A549 (cell line): Measurements from ENCODE around the gene DNAJA3. TPM values are rescaled to one million over a fixed set of nuclear protein-coding genes. Genes with fewer than 3 reads are reported as not detected.

Experiments
- ATAC-seq, 2 experiments: fragments of 200-7000 bp in 1 of 2; fragments of >200 bp in 1 of 2; cut with Nextera tagmentation in 1 of 2; cut with Tn5 transposase in 1 of 2; 3 replicates each; pipeline versions ENCODE4 v1.8.0 to v1.9.1; 2018 to 2020; ENCODE audit warnings: mild to moderate bottlenecking in 1 of 2, moderate library complexity in 1 of 2
- CTCF ChIA-PET: fragments of 300-600 bp; sonication (Branson Sonifier 250); formaldehyde crosslinking; extraction: SDS; loops from one replicate; lab custom pipeline; 2021; ENCODE audit warnings: antibody characterized with exemption, inconsistent platforms; lab: Yijun Ruan, JAX
- POLR2A ChIA-PET: fragments of 350-600 bp; formaldehyde crosslinking; extraction: SDS; loops from one replicate; lab custom pipeline; 2021; ENCODE audit warnings: antibody characterized with exemption, inconsistent platforms; lab: Yijun Ruan, JAX
- DNase-seq, 2 experiments: peaks; one replicate each; pipeline versions ENCODE4 v3.0.0 to v3.0.0-alpha.2; 2011 to 2016; ENCODE audit warnings: low read depth in 1 of 2, low spot score in 1 of 2
- FAIRE-seq: peaks from 2 replicates; lab custom pipeline; 2011; peaks lifted over from hg19 to GRCh38; lab: Jason Lieb, UNC
- H3K27ac ChIP-seq, 2 experiments: fragments of >200 bp; sonication (Bioruptor Twin); formaldehyde crosslinking; 3 replicates each; pipeline ENCODE4 v1.5.1; 2016 to 2017
- H3K4me1 ChIP-seq: fragments of >200 bp; sonication (Bioruptor Twin); formaldehyde crosslinking; 3 replicates; pipeline ENCODE4 v1.6.1; 2016
- H3K4me2 ChIP-seq: fragments of >200 bp; sonication (Bioruptor Twin); formaldehyde crosslinking; 3 replicates; pipeline ENCODE4 v1.6.1; 2016
- H3K4me3 ChIP-seq: fragments of >200 bp; sonication (Bioruptor Twin); formaldehyde crosslinking; 3 replicates; pipeline ENCODE4 v1.5.1; 2016
- H3K9me3 ChIP-seq: fragments of >200 bp; sonication (Bioruptor Twin); formaldehyde crosslinking; 3 replicates; pipeline ENCODE4 v1.6.1; 2016
- CBX8 ChIP-seq: fragments of 200-600 bp; sonication (generic); IDR thresholded peaks from 2 replicates; pipeline ENCODE4 v1.6.1; 2016
- CEBPB ChIP-seq, 2 experiments: fragments of >200 bp in 1 of 2; sonication (Bioruptor Twin) in 1 of 2; formaldehyde crosslinking in 1 of 2; IDR thresholded peaks; 2 replicates each; pipeline ENCODE4 v1.6.1; 2012 to 2016
- EHF ChIP-seq: fragments of 250-450 bp; sonication (Bioruptor Pico); IDR thresholded peaks from 2 replicates; pipeline ENCODE4 v1.5.0; 2020; ENCODE audit warnings: mild to moderate bottlenecking
- EHMT2 ChIP-seq: fragments of 200-600 bp; sonication (generic); IDR thresholded peaks from 2 replicates; pipeline ENCODE4 v1.6.1; 2016; ENCODE audit warnings: antibody characterized with exemption, low read depth, mild to moderate bottlenecking, moderate library complexity
- EP300 ChIP-seq, 2 experiments: fragments of >200 bp; sonication (Bioruptor Twin); formaldehyde crosslinking; IDR thresholded peaks; 2 replicates in 1 of 2; 3 replicates in 1 of 2; pipeline ENCODE4 v1.6.1; 2016 to 2017
- FOSB ChIP-seq: fragments of 250-450 bp; sonication (Bioruptor Pico); IDR thresholded peaks from 2 replicates; pipeline ENCODE4 v1.5.0; 2020; ENCODE audit warnings: mild to moderate bottlenecking, moderate library complexity
- FOSL2 ChIP-seq, 2 experiments: fragments of 450-650 bp in 1 of 2; fragments of >200 bp in 1 of 2; sonication (Bioruptor Twin) in 1 of 2; formaldehyde crosslinking; IDR thresholded peaks; 2 replicates each; pipeline versions ENCODE4 v1.5.0 to v1.6.1; 2016 to 2020; ENCODE audit warnings: mild to moderate bottlenecking in 1 of 2, moderate library complexity in 1 of 2
- FOXS1 ChIP-seq: fragments of 250-450 bp; sonication (Bioruptor Pico); IDR thresholded peaks from 2 replicates; pipeline ENCODE4 v1.5.0; 2020; ENCODE audit warnings: mild to moderate bottlenecking, moderate library complexity
- GATA3 ChIP-seq: IDR thresholded peaks from 2 replicates; pipeline ENCODE4 v1.6.1; 2012; ENCODE audit warnings: borderline replicate concordance
- HEYL ChIP-seq: fragments of 250-450 bp; sonication (Bioruptor Pico); IDR thresholded peaks from 2 replicates; pipeline ENCODE4 v1.8.0; 2021; ENCODE audit warnings: mild to moderate bottlenecking, moderate library complexity
- HOXB13 ChIP-seq: fragments of 250-450 bp; sonication (Bioruptor Pico); IDR thresholded peaks from 2 replicates; pipeline ENCODE4 v1.5.0; 2020; ENCODE audit warnings: low read depth, mild to moderate bottlenecking, moderate library complexity
- JUN ChIP-seq, 2 experiments: fragments of >200 bp; sonication (Bioruptor Twin); formaldehyde crosslinking; IDR thresholded peaks; 2 replicates in 1 of 2; 3 replicates in 1 of 2; pipeline ENCODE4 v1.6.1; 2016 to 2017
- JUNB ChIP-seq: fragments of >200 bp; sonication (Bioruptor Twin); formaldehyde crosslinking; IDR thresholded peaks from 2 replicates; pipeline ENCODE4 v1.6.1; 2016
- KDM1A ChIP-seq: fragments of 200-600 bp; sonication (generic); IDR thresholded peaks from 2 replicates; pipeline ENCODE4 v1.6.1; 2016; ENCODE audit warnings: low read depth, mild to moderate bottlenecking
- KDM5A ChIP-seq: fragments of 200-600 bp; sonication (generic); IDR thresholded peaks from 2 replicates; pipeline ENCODE4 v1.6.1; 2016; ENCODE audit warnings: antibody characterized with exemption, mild to moderate bottlenecking
- MAFK ChIP-seq: fragments of 450-650 bp; IDR thresholded peaks from 2 replicates; pipeline ENCODE4 v1.6.1; 2014; ENCODE audit not compliant: partially characterized antibody
- NFE2L2 ChIP-seq: fragments of 150-350 bp; conservative IDR thresholded peaks from 2 replicates; pipeline ENCODE4 v1.6.1; 2014; ENCODE audit warnings: low read length
- NPAS2 ChIP-seq: fragments of 250-450 bp; sonication (Bioruptor Pico); IDR thresholded peaks from 2 replicates; pipeline ENCODE4 v1.8.0; 2022; ENCODE audit warnings: mild to moderate bottlenecking, moderate library complexity, borderline replicate concordance
- PHF8 ChIP-seq: fragments of 200-600 bp; sonication (generic); IDR thresholded peaks from 2 replicates; pipeline ENCODE4 v1.6.1; 2016; ENCODE audit warnings: low read depth, mild to moderate bottlenecking, antibody characterized with exemption, moderate library complexity, borderline replicate concordance
- POLR2A ChIP-seq: IDR thresholded peaks from 2 replicates; pipeline ENCODE4 v1.6.1; 2012; ENCODE audit warnings: mild to moderate bottlenecking, low read length
- POLR2AphosphoS2 ChIP-seq: conservative IDR thresholded peaks from 2 replicates; pipeline ENCODE4 v1.6.1; 2012; ENCODE audit warnings: low read length, improper control_type of control experiment, inconsistent platforms
- RAD21 ChIP-seq, 2 experiments: fragments of >200 bp in 1 of 2; sonication (Bioruptor Twin) in 1 of 2; formaldehyde crosslinking in 1 of 2; IDR thresholded peaks in 1 of 2; conservative IDR thresholded peaks in 1 of 2; 2 replicates in 1 of 2; 3 replicates in 1 of 2; pipeline ENCODE4 v1.6.1; 2012 to 2018; ENCODE audit warnings: inconsistent platforms in 1 of 2
- RARB ChIP-seq: fragments of 250-450 bp; sonication (Bioruptor Pico); IDR thresholded peaks from 2 replicates; pipeline ENCODE4 v1.8.0; 2021; ENCODE audit warnings: mild to moderate bottlenecking, moderate library complexity
- RFX5 ChIP-seq: fragments of 450-650 bp; IDR thresholded peaks from 2 replicates; pipeline ENCODE4 v1.7.1; 2014; ENCODE audit warnings: antibody characterized with exemption, mild to moderate bottlenecking, moderate library complexity
- RNF2 ChIP-seq: fragments of 200-600 bp; sonication (generic); IDR thresholded peaks from 2 replicates; pipeline ENCODE4 v1.6.1; 2016; ENCODE audit warnings: low read depth, mild to moderate bottlenecking, antibody characterized with exemption, moderate library complexity, borderline replicate concordance
- SREBF2 ChIP-seq: fragments of 450-650 bp; IDR thresholded peaks from 2 replicates; pipeline ENCODE4 v1.6.1; 2014; ENCODE audit warnings: mild to moderate bottlenecking, moderate library complexity
- TFCP2L1 ChIP-seq: fragments of 250-450 bp; sonication (Bioruptor Pico); IDR thresholded peaks from 2 replicates; pipeline ENCODE4 v1.5.0; 2021; ENCODE audit warnings: mild to moderate bottlenecking
- TP53 ChIP-seq: fragments of 250-450 bp; sonication (Bioruptor Pico); IDR thresholded peaks from 2 replicates; pipeline ENCODE4 v1.5.0; 2021; ENCODE audit warnings: mild to moderate bottlenecking, moderate library complexity
- ZFP36 ChIP-seq: fragments of 450-650 bp; IDR thresholded peaks from 2 replicates; pipeline ENCODE4 v1.6.1; 2014; ENCODE audit warnings: borderline replicate concordance; ENCODE audit not compliant: partially characterized antibody
- ZNF302 ChIP-seq: fragments of 250-450 bp; sonication (Bioruptor Pico); IDR thresholded peaks from 2 replicates; pipeline ENCODE4 v1.9.0; 2021; ENCODE audit warnings: inconsistent platforms, mild to moderate bottlenecking, moderate library complexity
- ZSCAN20 ChIP-seq: fragments of 250-450 bp; sonication (Bioruptor Pico); IDR thresholded peaks from 2 replicates; pipeline ENCODE4 v1.8.0; 2022; ENCODE audit warnings: mild to moderate bottlenecking, moderate library complexity
- WGBS: methylation state at CpG from one replicate; pipeline ENCODE4 v1.1.6; 2017; ENCODE audit errors: missing lambda C conversion rate; 5-methylcytosine and 5-hydroxymethylcytosine counted together
- polyA plus RNA-seq, 4 experiments: library from polyadenylated mRNA; depleted of rRNA in 3 of 4; stranded (reverse); fragments of >200 nt; fragmentation: RNase III in 1 of 4; extraction: RNeasy Plus Mini Kit Qiagen cat#74134 plus additional on column Dnase treatment in 1 of 4; gene quantifications; 2 replicates in 3 of 4; 3 replicates in 1 of 4; pipeline ENCODE4 v1.2.3, GENCODE V29; 2011 to 2017
- TF ChIP-seq, protein P1 (sequence below): IDR thresholded peaks from 2 replicates; pipeline ENCODE4 v1.6.1; 2012
- TF ChIP-seq, protein P2 (sequence below): fragments of 250-450 bp; sonication (Bioruptor Pico); IDR thresholded peaks from 2 replicates; pipeline ENCODE4 v1.5.0; 2020; ENCODE audit warnings: low read depth, mild to moderate bottlenecking, moderate library complexity
- TF ChIP-seq, protein P3 (sequence below): fragments of >200 bp; sonication (Bioruptor Twin); formaldehyde crosslinking; IDR thresholded peaks from 2 replicates; pipeline ENCODE4 v1.6.1; 2016

Gene DNAJA3
- polyA plus RNA-seq, 2 of the 4 experiments (the other 2 are of a cell fraction) = 64.6 to 77.2 TPM

- Histone ChIP-seq H3K9me3 (no peaks in the 10 kb centered on the region), H3K4me2 (no peak overlapping the region), H3K4me3 (no peak overlapping the region), H3K27ac (no peak overlapping the region), H3K4me1 (peaks cover 8% of the 10 kb centered on the region; the same call in 1 of the 3 replicates)
- DNase-seq (no peak), FAIRE-seq (no peak), ATAC-seq (no peak)
- TF ChIP-seq MAFK (no peak), EHMT2 (no peak), KDM5A (no peak), TFCP2L1 (CRISPR knock-in tag) (no peak), TP53 (no peak), RAD21 (conservative IDR thresholded peaks at IDR 0.05 in 1 of 2, IDR thresholded peaks at IDR 0.05 in 1 of 2) (no peak), ZSCAN20 (CRISPR knock-in tag) (no peak), RNF2 (no peak), CBX8 (no peak), EP300 (IDR thresholded peaks at IDR 0.05) (no peak), ZNF302 (no peak), POLR2A (no peak), RARB (CRISPR knock-in tag) (no peak), GATA3 (no peak), ZFP36 (no peak)
- TF ChIP-seq, protein P1, sequence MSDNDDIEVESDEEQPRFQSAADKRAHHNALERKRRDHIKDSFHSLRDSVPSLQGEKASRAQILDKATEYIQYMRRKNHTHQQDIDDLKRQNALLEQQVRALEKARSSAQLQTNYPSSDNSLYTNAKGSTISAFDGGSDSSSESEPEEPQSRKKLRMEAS = no peak
- ChIA-PET CTCF (interaction anchor here (0.7 to 1.3 kb wide), 4 partner anchors 37 to 1155 kb away, joined by 3 read pairs; no protein-coding TSS in a partner anchor), POLR2A (no interaction called here)
- 92% methylated on average over 10 of the region's 10 CpGs for WGBS
Observed at GRCh38 chr16:4468972-4469371, 43.3 kb downstream of the DNAJA3 start.

DNA sequence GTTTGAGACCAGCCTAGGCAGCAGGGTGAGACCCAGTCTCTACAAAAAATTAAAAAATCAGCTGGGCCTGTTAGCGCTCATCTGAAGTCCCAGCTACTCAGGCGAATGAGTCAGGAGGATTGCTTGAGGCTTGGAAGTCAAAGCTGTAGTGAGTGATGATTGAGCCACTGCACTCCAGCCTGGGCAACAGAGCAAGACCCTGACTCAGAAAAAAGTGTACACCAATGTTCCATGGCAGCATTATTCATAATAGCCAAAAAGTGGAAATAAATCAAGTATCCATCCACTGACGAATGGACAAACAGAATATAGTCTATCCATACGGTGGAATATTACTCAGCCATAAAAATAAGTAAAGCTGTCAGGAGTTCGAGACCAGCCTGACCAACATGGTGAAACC, 46.2 kb downstream of the DNAJA3 start:
- CTCF ChIA-PET = interaction anchor here (1.1 to 3.1 kb wide), 5 partner anchors 10 to 113 kb away, joined by 4 to 12 read pairs (median 5); no protein-coding TSS in a partner anchor

GRCh38 chr16:4472880-4473279, 47.2 kb downstream of the DNAJA3 start:
- Histone ChIP-seq H3K27ac (no peak overlapping the region), H3K4me2 (no peak overlapping the region)
- no peak for FAIRE-seq
- TF ChIP-seq TFCP2L1 (CRISPR knock-in tag) (no peak), EHF (CRISPR knock-in tag) (no peak), PHF8 (no peak), TP53 (no peak), CEBPB (IDR thresholded peaks at IDR 0.05) (no peak), RNF2 (no peak), ZFP36 (no peak), JUNB (no peak), KDM5A (no peak), EHMT2 (no peak), NFE2L2 (no peak), EP300 (IDR thresholded peaks at IDR 0.05) (no peak), POLR2A (no peak), FOXS1 (CRISPR knock-in tag) (no peak), HOXB13 (no peak), FOSL2 (IDR thresholded peaks at IDR 0.05) (no peak), FOSL2 (CRISPR knock-in tag; IDR thresholded peaks at IDR 0.05) (no peak), CBX8 (no peak)
- TF ChIP-seq, protein P2, sequence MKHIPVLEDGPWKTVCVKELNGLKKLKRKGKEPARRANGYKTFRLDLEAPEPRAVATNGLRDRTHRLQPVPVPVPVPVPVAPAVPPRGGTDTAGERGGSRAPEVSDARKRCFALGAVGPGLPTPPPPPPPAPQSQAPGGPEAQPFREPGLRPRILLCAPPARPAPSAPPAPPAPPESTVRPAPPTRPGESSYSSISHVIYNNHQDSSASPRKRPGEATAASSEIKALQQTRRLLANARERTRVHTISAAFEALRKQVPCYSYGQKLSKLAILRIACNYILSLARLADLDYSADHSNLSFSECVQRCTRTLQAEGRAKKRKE (CRISPR knock-in tag) = no peak
- TF ChIP-seq, protein P1 = no peak
- TF ChIP-seq, all 56 proteins: peak for 0
- Histone ChIP-seq H3K4me1 (peaks cover 23% of the 10 kb centered on the region), H3K9me3 (peaks cover 4% of the 10 kb centered on the region; the same call in 1 of the 3 replicates), H3K4me3 (no peak overlapping the region)
- ATAC-seq (no peak), DNase-seq (no peak)
- WGBS = 82% methylated on average over 4 of the region's 4 CpGs
- POLR2A ChIA-PET = interaction anchor here (0.6 kb wide), 1 partner anchor 45 kb away, joined by 5 read pairs; no protein-coding TSS in a partner anchor
- CTCF ChIA-PET = interaction anchor here (0.6 to 3.1 kb wide), 4 partner anchors 17 to 190 kb away, joined by 3 to 12 read pairs (median 4); no protein-coding TSS in a partner anchor

More for the DNA sequence above, 46.2 kb downstream of the DNAJA3 start:
- TF ChIP-seq ZFP36 = no peak
- no peak for TF ChIP-seq HEYL (CRISPR knock-in tag)
- no peak for TF ChIP-seq SREBF2
- TF ChIP-seq EHMT2 = no peak
- no peak for TF ChIP-seq FOSB (CRISPR knock-in tag)
- no peak for TF ChIP-seq NPAS2 (CRISPR knock-in tag)
- TF ChIP-seq, protein P3, sequence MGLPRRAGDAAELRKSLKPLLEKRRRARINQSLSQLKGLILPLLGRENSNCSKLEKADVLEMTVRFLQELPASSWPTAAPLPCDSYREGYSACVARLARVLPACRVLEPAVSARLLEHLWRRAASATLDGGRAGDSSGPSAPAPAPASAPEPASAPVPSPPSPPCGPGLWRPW = no peak
- no peak for TF ChIP-seq RFX5
- TF ChIP-seq POLR2AphosphoS2 = no peak
- TF ChIP-seq KDM1A = no peak
- no peak for TF ChIP-seq PHF8
- TF ChIP-seq EHF (CRISPR knock-in tag) = no peak
- no peak for TF ChIP-seq FOXS1 (CRISPR knock-in tag)
- no peak for TF ChIP-seq JUN (IDR thresholded peaks at IDR 0.05)
- no peak for TF ChIP-seq FOSL2 (IDR thresholded peaks at IDR 0.05)
- no peak for TF ChIP-seq FOSL2 (CRISPR knock-in tag; IDR thresholded peaks at IDR 0.05)
- no peak for ATAC-seq
- FAIRE-seq = no peak
- H3K9me3 ChIP-seq = peaks cover 4% of the 10 kb centered on the region; the same call in 1 of the 3 replicates
- H3K4me1 ChIP-seq = peaks cover 15% of the 10 kb centered on the region
- H3K4me2 ChIP-seq = no peak overlapping the region
- POLR2A ChIA-PET = no interaction called here
- WGBS = 91% methylated on average over 5 of the region's 5 CpGs
- DNase-seq = no peak
- no peak overlapping the region for H3K4me3 ChIP-seq
- H3K27ac ChIP-seq = no peak overlapping the region
